DOHH2 (cell line): Measurements from ENCODE around the gene NSDHL.

Experiments
- H3F3A ChIP-seq: fragments of 200-600 bp; sonication (generic), shearing (Covaris generic); 2 replicates; pipeline ENCODE4 v1.6.0; 2016; ENCODE audit warnings: antibody characterized with exemption, mild to moderate bottlenecking; ENCODE audit not compliant: control insufficient read depth, insufficient read depth
- H3K27ac ChIP-seq: fragments of 200-600 bp; sonication (generic); 2 replicates; pipeline ENCODE4 v1.5.1; 2014; ENCODE audit warnings: low read depth, mild to moderate bottlenecking, low read length, moderate library complexity
- H3K27me3 ChIP-seq: fragments of 200-600 bp; sonication (generic); 2 replicates; pipeline ENCODE4 v1.6.1; 2014; ENCODE audit warnings: mild to moderate bottlenecking, low read length, mixed read lengths; ENCODE audit not compliant: control insufficient read depth
- H3K36me3 ChIP-seq: fragments of 200-600 bp; sonication (generic); 2 replicates; pipeline ENCODE4 v1.6.1; 2014; ENCODE audit warnings: mild to moderate bottlenecking, low read length, moderate library complexity, mixed read lengths; ENCODE audit not compliant: control insufficient read depth
- H3K4me1 ChIP-seq: fragments of 200-600 bp; sonication (generic); 2 replicates; pipeline ENCODE4 v1.6.1; 2014; ENCODE audit warnings: mild to moderate bottlenecking, low read length, mixed read lengths; ENCODE audit not compliant: control insufficient read depth
- H3K4me2 ChIP-seq: fragments of 200-600 bp; sonication (generic); 2 replicates; pipeline ENCODE4 v1.6.0; 2014; ENCODE audit warnings: mild to moderate bottlenecking, low read length, moderate library complexity
- H3K4me3 ChIP-seq: fragments of 200-600 bp; sonication (generic); 2 replicates; pipeline ENCODE4 v1.5.1; 2014; ENCODE audit warnings: mild to moderate bottlenecking, low read length, mixed read lengths
- H3K79me2 ChIP-seq: fragments of 200-600 bp; sonication (generic); 2 replicates; pipeline ENCODE4 v1.6.1; 2014; ENCODE audit warnings: mild to moderate bottlenecking, low read length, mixed read lengths; ENCODE audit not compliant: control insufficient read depth
- H3K9me2 ChIP-seq: fragments of 200-600 bp; sonication (generic); replicated peaks from 2 replicates; pipeline ENCODE4 v1.6.1; 2014; ENCODE audit warnings: mild to moderate bottlenecking, low read length, mixed read lengths; ENCODE audit not compliant: control insufficient read depth
- H3K9me3 ChIP-seq: fragments of 200-600 bp; sonication (generic); 2 replicates; pipeline ENCODE4 v1.6.1; 2014; ENCODE audit warnings: antibody characterized with exemption, low read length, mixed read lengths; ENCODE audit not compliant: control insufficient read depth, insufficient read depth
- H4K20me1 ChIP-seq: fragments of 200-600 bp; sonication (generic); 2 replicates; pipeline ENCODE4 v1.6.0; 2014; ENCODE audit warnings: low read depth, mild to moderate bottlenecking, antibody characterized with exemption, low read length, moderate library complexity; ENCODE audit not compliant: control insufficient read depth, insufficient read depth
- CTCF ChIP-seq: fragments of 200-600 bp; sonication (generic); IDR thresholded peaks from one replicate; pipeline ENCODE4 v1.5.1; 2014; ENCODE audit warnings: antibody characterized with exemption, mild to moderate bottlenecking, low read depth, low read length; ENCODE audit not compliant: poor library complexity, severe bottlenecking
- EZH2phosphoT487 ChIP-seq: fragments of 200-600 bp; sonication (generic); IDR thresholded peaks from 2 replicates; pipeline ENCODE4 v1.6.1; 2017; ENCODE audit warnings: borderline replicate concordance, mild to moderate bottlenecking, antibody characterized with exemption, low read length, moderate library complexity, mixed read lengths

The NSDHL gene

GRCh38 chrX:152881289-152881688, 50.4 kb downstream of the NSDHL start:
- Histone ChIP-seq H3K36me3 (no peaks in the 10 kb centered on the region), H3K4me3 (no peak overlapping the region), H3K4me2 (no peak overlapping the region), H3K27ac (no peak overlapping the region), H3K79me2 (no peaks in the 10 kb centered on the region), H3K4me1 (no peaks in the 10 kb centered on the region), H3K9me3 (no peaks in the 10 kb centered on the region), H3F3A (no peaks in the 10 kb centered on the region), H3K9me2 (no peaks in the 10 kb centered on the region), H3K27me3 (peaks cover 3% of the 10 kb centered on the region; the same call in 1 of the 2 replicates), H4K20me1 (no peaks in the 10 kb centered on the region)
- TF ChIP-seq EZH2phosphoT487: no peak
- TF ChIP-seq CTCF: no peak

- Histone ChIP-seq H4K20me1 (no peaks in the 10 kb centered on the region), H3K9me3 (no peaks in the 10 kb centered on the region), H3K27ac (no peak overlapping the region), H3K36me3 (no peaks in the 10 kb centered on the region), H3F3A (no peaks in the 10 kb centered on the region), H3K4me2 (no peak overlapping the region), H3K4me1 (no peaks in the 10 kb centered on the region), H3K79me2 (no peaks in the 10 kb centered on the region), H3K4me3 (no peak overlapping the region), H3K9me2 (no peaks in the 10 kb centered on the region), H3K27me3 (peaks cover 3% of the 10 kb centered on the region; the same call in 1 of the 2 replicates)
- no peak for TF ChIP-seq CTCF
- no peak for TF ChIP-seq EZH2phosphoT487
Measured at GRCh38 chrX:152884171-152884570, 53.3 kb downstream of the NSDHL start.

- no peak overlapping the region for H3K4me2 ChIP-seq
Measured at GRCh38 chrX:152886716-152887115, 55.9 kb downstream of the NSDHL start.

More at GRCh38 chrX:152886716-152887115, 55.9 kb downstream of the NSDHL start:
- Histone ChIP-seq H3K4me1 (no peaks in the 10 kb centered on the region), H3K9me3 (no peaks in the 10 kb centered on the region), H3K27me3 (peaks cover 3% of the 10 kb centered on the region; the same call in 1 of the 2 replicates), H3K27ac (no peak overlapping the region), H3K4me3 (no peak overlapping the region), H3K79me2 (no peaks in the 10 kb centered on the region), H4K20me1 (no peaks in the 10 kb centered on the region), H3K36me3 (no peaks in the 10 kb centered on the region), H3K9me2 (no peaks in the 10 kb centered on the region), H3F3A (no peaks in the 10 kb centered on the region)
- TF ChIP-seq CTCF (no peak), EZH2phosphoT487 (no peak)
